HCT116 (cell line): ENCODE measurements around the gene FAT1. TPM values are rescaled to one million over a fixed set of nuclear protein-coding genes. Genes with fewer than 3 reads are reported as not detected.

ENCODE experiments used
- ATAC-seq: fragments of 200-7000 bp; cut with Tn5 transposase; 2 replicates; pipeline ENCODE4 v1.9.1; 2020; ENCODE audit warnings: mild to moderate bottlenecking, moderate library complexity
- BruUV-seq: library from RNA; stranded (reverse); fragments of 400-500 nt; replicated peaks from 2 replicates; lab custom pipeline; 2021; lab: Mats Ljungman, UMichigan
- CTCF ChIA-PET: fragments of 300-600 bp; sonication (Branson Sonifier 250); formaldehyde crosslinking; loops from one replicate; lab custom pipeline; 2021; ENCODE audit warnings: antibody characterized with exemption; lab: Charles Lee
- POLR2A ChIA-PET: fragments of 300-600, 350-600 bp; sonication (Branson Sonifier 250); formaldehyde crosslinking; loops from one replicate; lab custom pipeline; 2021; ENCODE audit warnings: antibody characterized with exemption; lab: Charles Lee
- RAD21 ChIA-PET, 2 experiments: fragments of 300-600 bp; sonication (Branson Sonifier 250); formaldehyde crosslinking; loops; one replicate each; lab custom pipeline; 2023; ENCODE audit warnings: low total read pairs in 2 of 2; ENCODE audit not compliant: uncharacterized antibody in 2 of 2, unreplicated experiment in 2 of 2, low non-redundant PET in 1 of 2; lab: Charles Lee
- DNase-seq: peaks from one replicate; pipeline ENCODE4 v3.0.0-alpha.2; 2010; ENCODE audit warnings: low read depth, low spot score
- H2AFZ ChIP-seq: fragments of 200-600 bp; shearing (Covaris generic), sonication (generic); 2 replicates; pipeline ENCODE4 v1.6.1; 2017; ENCODE audit warnings: low read depth, mixed run types, mixed read lengths, antibody characterized with exemption, low read length; ENCODE audit not compliant: poor library complexity, severe bottlenecking
- H3K27ac ChIP-seq: 2 replicates; pipeline ENCODE4 v1.5.1; 2012; ENCODE audit warnings: low read depth, low read length
- H3K27me3 ChIP-seq: fragments of 200-600 bp; sonication (generic); 2 replicates; pipeline ENCODE4 v1.6.1; 2016; ENCODE audit warnings: mixed run types, low read length, mixed read lengths; ENCODE audit not compliant: insufficient read depth
- H3K36me3 ChIP-seq, 2 experiments: fragments of 200-500 bp in 1 of 2; fragments of 200-600 bp in 1 of 2; sonication (Bioruptor generic) in 1 of 2; sonication (generic) in 1 of 2; 2 replicates each; pipeline versions ENCODE4 v1.5.1 to v1.6.1; 2014 to 2016; ENCODE audit warnings: low read length in 2 of 2, inconsistent platforms in 1 of 2, mixed read lengths in 1 of 2, mixed run types in 1 of 2; ENCODE audit not compliant: insufficient read depth in 2 of 2, control insufficient read depth in 1 of 2
- H3K4me1 ChIP-seq, 2 experiments: fragments of 200-600 bp in 1 of 2; sonication (generic) in 1 of 2; 2 replicates each; pipeline versions ENCODE4 v1.5.1 to v1.6.1; 2012 to 2017; ENCODE audit warnings: low read length in 2 of 2, inconsistent platforms in 1 of 2, mild to moderate bottlenecking in 1 of 2, mixed read lengths in 1 of 2, mixed run types in 1 of 2, moderate library complexity in 1 of 2; ENCODE audit not compliant: insufficient read depth in 2 of 2, control insufficient read depth in 1 of 2
- H3K4me2 ChIP-seq: fragments of 200-600 bp; sonication (generic); 2 replicates; pipeline ENCODE4 v1.6.1; 2017; ENCODE audit warnings: mixed run types, low read length, mixed read lengths
- H3K4me3 ChIP-seq, 2 experiments: fragments of 200-600 bp in 1 of 2; sonication (generic) in 1 of 2; replicated peaks in 1 of 2; 2 replicates each; pipeline ENCODE4 v1.5.1; 2011 to 2016; ENCODE audit warnings: low read length in 2 of 2, control low read depth in 1 of 2, low read depth in 1 of 2, mild to moderate bottlenecking in 1 of 2, mixed read lengths in 1 of 2, mixed run types in 1 of 2
- H3K79me2 ChIP-seq: fragments of 200-600 bp; sonication (generic); 2 replicates; pipeline ENCODE4 v1.6.1; 2017; ENCODE audit warnings: mild to moderate bottlenecking, mixed run types, low read length, moderate library complexity, mixed read lengths; ENCODE audit not compliant: insufficient read depth
- H3K9ac ChIP-seq: fragments of 200-600 bp; sonication (generic); 2 replicates; pipeline ENCODE4 v1.6.1; 2016; ENCODE audit warnings: low read length, mixed read lengths
- H3K9me2 ChIP-seq: fragments of 200-600 bp; sonication (generic), shearing (Covaris generic); 2 replicates; pipeline ENCODE4 v1.6.1; 2017; ENCODE audit warnings: mixed run types, mild to moderate bottlenecking, moderate library complexity; ENCODE audit not compliant: insufficient read depth
- H3K9me3 ChIP-seq, 2 experiments: fragments of 200-500 bp in 1 of 2; fragments of 200-600 bp in 1 of 2; sonication (Bioruptor generic) in 1 of 2; sonication (generic) in 1 of 2; 2 replicates each; pipeline ENCODE4 v1.6.1; 2014 to 2017; ENCODE audit warnings: low read length in 2 of 2, mixed read lengths in 2 of 2, inconsistent platforms in 1 of 2, low read depth in 1 of 2, mild to moderate bottlenecking in 1 of 2, mixed run types in 1 of 2, moderate library complexity in 1 of 2; ENCODE audit not compliant: control insufficient read depth in 1 of 2, insufficient read depth in 1 of 2
- H4K20me1 ChIP-seq: fragments of 200-600 bp; sonication (generic), shearing (Covaris generic); 2 replicates; pipeline ENCODE4 v1.6.1; 2017; ENCODE audit warnings: mixed run types, mild to moderate bottlenecking, moderate library complexity; ENCODE audit not compliant: insufficient read depth
- CBX3 ChIP-seq: IDR thresholded peaks from 2 replicates; pipeline ENCODE4 v1.6.1; 2012; ENCODE audit warnings: low read depth
- EGR1 ChIP-seq: IDR thresholded peaks from 2 replicates; pipeline ENCODE4 v1.6.1; 2012; ENCODE audit warnings: low read depth
- ELF1 ChIP-seq: IDR thresholded peaks from 2 replicates; pipeline ENCODE4 v1.6.1; 2012; ENCODE audit warnings: low read depth, borderline replicate concordance
- EZH2 ChIP-seq: fragments of 200-600 bp; sonication (generic); IDR thresholded peaks from 2 replicates; pipeline ENCODE4 v1.6.1; 2017; ENCODE audit warnings: antibody characterized with exemption, mixed run types
- EZH2phosphoT487 ChIP-seq: fragments of 200-600 bp; IDR thresholded peaks from 2 replicates; pipeline ENCODE4 v1.6.1; 2018; ENCODE audit warnings: antibody characterized with exemption, borderline replicate concordance
- JUND ChIP-seq: IDR thresholded peaks from 2 replicates; pipeline ENCODE4 v1.6.1; 2012
- POLR2A ChIP-seq: IDR thresholded peaks from 2 replicates; pipeline ENCODE4 v1.7.0; 2011; ENCODE audit warnings: borderline replicate concordance; ENCODE audit not compliant: insufficient read depth, insufficient read length; ENCODE audit errors: extremely low read depth
- POLR2AphosphoS5 ChIP-seq: IDR thresholded peaks from 2 replicates; pipeline ENCODE4 v1.6.1; 2011; ENCODE audit warnings: mild to moderate bottlenecking, low read depth, low read length, moderate library complexity
- RAD21 ChIP-seq: IDR thresholded peaks from 2 replicates; pipeline ENCODE4 v1.6.1; 2012; ENCODE audit warnings: low read depth, mild to moderate bottlenecking
- SIN3A ChIP-seq: IDR thresholded peaks from 2 replicates; pipeline ENCODE4 v1.6.1; 2012; ENCODE audit warnings: low read depth
- SP1 ChIP-seq: IDR thresholded peaks from 2 replicates; pipeline ENCODE4 v1.6.1; 2012; ENCODE audit warnings: low read depth
- SRF ChIP-seq: IDR thresholded peaks from 2 replicates; pipeline ENCODE4 v1.6.1; 2012; ENCODE audit warnings: low read depth
- TCF7L2 ChIP-seq: IDR thresholded peaks from 2 replicates; pipeline ENCODE4 v1.7.0; 2011; ENCODE audit warnings: borderline replicate concordance, inconsistent platforms; ENCODE audit not compliant: insufficient read depth, insufficient read length; ENCODE audit errors: extremely low read depth
- ZNF274 ChIP-seq: fragments of 200-500 bp; sonication (Bioruptor generic); IDR thresholded peaks from 2 replicates; pipeline ENCODE4 v1.6.1; 2014; ENCODE audit warnings: mild to moderate bottlenecking, low read depth, low read length, inconsistent platforms
- intact Hi-C: fragments of 100-400 bp; cut with micrococcal nuclease; formaldehyde crosslinking; loops from 2 replicates; pipeline ENCODE4 v1.10.0; 2022
- total RNA-seq: library from RNA; stranded (reverse); gene quantifications from one replicate; pipeline ENCODE4 v1.2.1, GENCODE V29; 2021; ENCODE audit not compliant: unreplicated experiment
- TF ChIP-seq, protein P1 (sequence below): IDR thresholded peaks from 2 replicates; pipeline ENCODE4 v1.6.1; 2012
- TF ChIP-seq, protein P2 (sequence below), 3 experiments: fragments of 200-600 bp in 1 of 3; sonication (generic) in 1 of 3; IDR thresholded peaks in 2 of 3; conservative IDR thresholded peaks in 1 of 3; 2 replicates each; pipeline ENCODE4 v1.5.1; 2012 to 2017; ENCODE audit warnings: low read depth in 2 of 3, low read length in 2 of 3, antibody characterized with exemption in 1 of 3, borderline replicate concordance in 1 of 3, control low read depth in 1 of 3, mild to moderate bottlenecking in 1 of 3, mixed read lengths in 1 of 3, mixed run types in 1 of 3, moderate library complexity in 1 of 3; ENCODE audit not compliant: insufficient read depth in 1 of 3
- TF ChIP-seq, protein P3 (sequence below): IDR thresholded peaks from 2 replicates; pipeline ENCODE4 v1.6.1; 2012; ENCODE audit warnings: low read depth
- TF ChIP-seq, protein P4 (sequence below): IDR thresholded peaks from 2 replicates; pipeline ENCODE4 v1.6.1; 2012

The FAT1 gene
- total RNA-seq, 1 experiment from 2014 or later, result 676 TPM

DNA sequence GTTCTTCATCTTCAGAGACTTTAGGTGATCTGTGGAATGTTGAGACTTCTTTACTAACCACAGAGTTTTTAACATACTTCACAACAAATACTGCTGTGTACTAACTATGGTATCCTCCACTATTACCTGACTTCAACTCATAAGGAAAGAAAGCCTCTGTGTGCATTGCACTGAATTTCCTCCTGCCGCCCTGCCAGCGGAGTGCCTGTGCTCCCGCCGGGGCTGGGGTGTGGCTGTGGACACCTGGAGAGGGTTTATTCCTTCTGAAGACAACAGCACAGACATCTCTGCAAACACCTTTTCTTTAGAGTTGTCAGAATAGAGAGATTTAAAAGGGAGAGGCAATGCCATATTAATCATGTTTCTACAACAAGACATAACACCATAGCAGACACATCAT lies 63.3 kb downstream of the FAT1 start:
- TF ChIP-seq, protein P1, sequence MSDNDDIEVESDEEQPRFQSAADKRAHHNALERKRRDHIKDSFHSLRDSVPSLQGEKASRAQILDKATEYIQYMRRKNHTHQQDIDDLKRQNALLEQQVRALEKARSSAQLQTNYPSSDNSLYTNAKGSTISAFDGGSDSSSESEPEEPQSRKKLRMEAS, result no peak
- TF ChIP-seq, protein P2, sequence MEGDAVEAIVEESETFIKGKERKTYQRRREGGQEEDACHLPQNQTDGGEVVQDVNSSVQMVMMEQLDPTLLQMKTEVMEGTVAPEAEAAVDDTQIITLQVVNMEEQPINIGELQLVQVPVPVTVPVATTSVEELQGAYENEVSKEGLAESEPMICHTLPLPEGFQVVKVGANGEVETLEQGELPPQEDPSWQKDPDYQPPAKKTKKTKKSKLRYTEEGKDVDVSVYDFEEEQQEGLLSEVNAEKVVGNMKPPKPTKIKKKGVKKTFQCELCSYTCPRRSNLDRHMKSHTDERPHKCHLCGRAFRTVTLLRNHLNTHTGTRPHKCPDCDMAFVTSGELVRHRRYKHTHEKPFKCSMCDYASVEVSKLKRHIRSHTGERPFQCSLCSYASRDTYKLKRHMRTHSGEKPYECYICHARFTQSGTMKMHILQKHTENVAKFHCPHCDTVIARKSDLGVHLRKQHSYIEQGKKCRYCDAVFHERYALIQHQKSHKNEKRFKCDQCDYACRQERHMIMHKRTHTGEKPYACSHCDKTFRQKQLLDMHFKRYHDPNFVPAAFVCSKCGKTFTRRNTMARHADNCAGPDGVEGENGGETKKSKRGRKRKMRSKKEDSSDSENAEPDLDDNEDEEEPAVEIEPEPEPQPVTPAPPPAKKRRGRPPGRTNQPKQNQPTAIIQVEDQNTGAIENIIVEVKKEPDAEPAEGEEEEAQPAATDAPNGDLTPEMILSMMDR (IDR thresholded peaks at IDR 0.05 in 2 of 3, conservative IDR thresholded peaks at IDR 0.05 in 1 of 3; ENCODE audit: borderline replicate concordance in 1 of 3, insufficient read depth in 1 of 3, low read depth in 2 of 3, low read length in 2 of 3), result no peak
- TF ChIP-seq ZNF274 (no peak), EGR1 (no peak), SRF (no peak), EZH2phosphoT487 (no peak), POLR2A (no peak), SIN3A (no peak), JUND (no peak), CBX3 (no peak), SP1 (no peak), ELF1 (no peak), EZH2 (no peak), RAD21 (no peak), POLR2AphosphoS5 (no peak), TCF7L2 (no peak)
- TF ChIP-seq, protein P3, sequence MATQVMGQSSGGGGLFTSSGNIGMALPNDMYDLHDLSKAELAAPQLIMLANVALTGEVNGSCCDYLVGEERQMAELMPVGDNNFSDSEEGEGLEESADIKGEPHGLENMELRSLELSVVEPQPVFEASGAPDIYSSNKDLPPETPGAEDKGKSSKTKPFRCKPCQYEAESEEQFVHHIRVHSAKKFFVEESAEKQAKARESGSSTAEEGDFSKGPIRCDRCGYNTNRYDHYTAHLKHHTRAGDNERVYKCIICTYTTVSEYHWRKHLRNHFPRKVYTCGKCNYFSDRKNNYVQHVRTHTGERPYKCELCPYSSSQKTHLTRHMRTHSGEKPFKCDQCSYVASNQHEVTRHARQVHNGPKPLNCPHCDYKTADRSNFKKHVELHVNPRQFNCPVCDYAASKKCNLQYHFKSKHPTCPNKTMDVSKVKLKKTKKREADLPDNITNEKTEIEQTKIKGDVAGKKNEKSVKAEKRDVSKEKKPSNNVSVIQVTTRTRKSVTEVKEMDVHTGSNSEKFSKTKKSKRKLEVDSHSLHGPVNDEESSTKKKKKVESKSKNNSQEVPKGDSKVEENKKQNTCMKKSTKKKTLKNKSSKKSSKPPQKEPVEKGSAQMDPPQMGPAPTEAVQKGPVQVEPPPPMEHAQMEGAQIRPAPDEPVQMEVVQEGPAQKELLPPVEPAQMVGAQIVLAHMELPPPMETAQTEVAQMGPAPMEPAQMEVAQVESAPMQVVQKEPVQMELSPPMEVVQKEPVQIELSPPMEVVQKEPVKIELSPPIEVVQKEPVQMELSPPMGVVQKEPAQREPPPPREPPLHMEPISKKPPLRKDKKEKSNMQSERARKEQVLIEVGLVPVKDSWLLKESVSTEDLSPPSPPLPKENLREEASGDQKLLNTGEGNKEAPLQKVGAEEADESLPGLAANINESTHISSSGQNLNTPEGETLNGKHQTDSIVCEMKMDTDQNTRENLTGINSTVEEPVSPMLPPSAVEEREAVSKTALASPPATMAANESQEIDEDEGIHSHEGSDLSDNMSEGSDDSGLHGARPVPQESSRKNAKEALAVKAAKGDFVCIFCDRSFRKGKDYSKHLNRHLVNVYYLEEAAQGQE, result no peak
- TF ChIP-seq, protein P4, sequence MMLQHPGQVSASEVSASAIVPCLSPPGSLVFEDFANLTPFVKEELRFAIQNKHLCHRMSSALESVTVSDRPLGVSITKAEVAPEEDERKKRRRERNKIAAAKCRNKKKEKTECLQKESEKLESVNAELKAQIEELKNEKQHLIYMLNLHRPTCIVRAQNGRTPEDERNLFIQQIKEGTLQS, result no peak
- no TSS peak for BruUV-seq
- CTCF ChIA-PET, result no interaction called here
- Histone ChIP-seq H3K4me1 (peaks cover 10 to 21% of the 10 kb centered on the region in 2 experiments), H3K27ac (no peak overlapping the region), H3K9me2 (no peaks in the 10 kb centered on the region), H3K27me3 (no peaks in the 10 kb centered on the region), H3K4me2 (no peak overlapping the region), H3K9ac (no peak overlapping the region), H3K4me3 (no peak overlapping the region), H4K20me1 (peaks cover 78% of the 10 kb centered on the region), H2AFZ (no peak overlapping the region), H3K36me3 (peaks cover 43 to 77% of the 10 kb centered on the region in 2 experiments), H3K9me3 (no peaks in the 10 kb centered on the region), H3K79me2 (peaks cover 98% of the 10 kb centered on the region)
- ATAC-seq, result no peak
- no peak for DNase-seq
- intact Hi-C loops, result no loop called here
- POLR2A ChIA-PET, result no interaction called here
- RAD21 ChIA-PET, result no interaction called here
